ENCODE data around the gene IRF4.

Gene IRF4

DNA sequence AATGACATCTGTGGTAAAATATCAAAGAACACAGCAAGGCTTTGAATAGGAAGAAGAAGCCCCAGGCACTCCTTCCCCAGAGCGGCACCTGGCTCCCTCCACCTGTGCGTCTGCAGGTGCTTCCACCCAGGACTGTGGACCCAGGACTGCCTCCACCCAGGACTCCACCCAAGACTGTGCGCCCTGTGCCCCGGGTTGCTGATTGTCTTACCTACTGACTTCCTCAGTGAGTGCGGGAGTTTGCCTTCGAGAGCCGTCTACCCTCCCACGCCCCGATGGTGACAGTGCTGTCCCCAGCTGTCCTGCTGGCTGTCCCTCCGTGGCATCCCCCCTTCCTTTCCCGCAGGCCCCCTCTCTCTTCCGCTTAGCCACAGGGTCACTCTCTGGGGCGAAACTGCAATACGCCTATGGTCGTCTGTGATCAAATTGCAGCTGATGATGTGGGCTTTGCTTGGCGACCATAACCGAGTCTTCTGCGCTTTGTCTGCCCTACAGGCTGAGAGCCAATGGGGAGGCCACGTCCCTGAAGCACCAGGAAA, 52.1 kb downstream of the IRF4 start:
- FAIRE-seq = no peak
- no peak for DNase-seq (ENCODE audit: low spot score)

DNA sequence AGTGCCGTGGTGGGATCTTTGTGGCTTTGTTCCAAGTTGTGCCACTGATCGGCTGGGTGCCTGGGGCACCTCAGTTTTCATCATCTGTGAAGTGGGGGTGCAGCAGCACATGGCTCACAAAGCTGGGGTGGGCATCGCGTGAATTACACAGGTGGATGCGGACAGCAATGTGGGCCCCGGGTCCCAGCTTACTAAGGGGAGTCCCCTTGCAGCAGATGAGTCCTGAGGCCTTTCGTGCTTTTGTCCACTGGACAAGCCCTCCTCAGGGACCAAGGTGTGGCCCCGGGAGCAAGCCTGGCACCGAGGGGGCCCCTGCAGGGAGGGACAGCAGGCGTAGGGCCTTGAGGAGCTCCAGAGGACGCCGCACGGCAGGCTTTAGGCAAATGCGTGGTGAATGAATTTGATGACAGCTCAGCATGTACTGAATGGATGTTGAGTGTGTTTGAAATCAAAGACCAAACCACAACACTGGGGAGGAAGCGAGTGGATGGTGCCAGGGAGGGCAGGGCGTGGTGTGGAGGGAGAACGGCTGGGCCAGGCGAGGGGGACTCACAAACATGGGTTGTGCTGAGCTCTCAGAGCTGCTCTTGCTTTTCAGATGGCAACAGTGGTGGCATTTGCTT, 53.2 kb downstream of the IRF4 start:
- FAIRE-seq (no peak), DNase-seq (ENCODE audit: low spot score) (no peak)

DNA sequence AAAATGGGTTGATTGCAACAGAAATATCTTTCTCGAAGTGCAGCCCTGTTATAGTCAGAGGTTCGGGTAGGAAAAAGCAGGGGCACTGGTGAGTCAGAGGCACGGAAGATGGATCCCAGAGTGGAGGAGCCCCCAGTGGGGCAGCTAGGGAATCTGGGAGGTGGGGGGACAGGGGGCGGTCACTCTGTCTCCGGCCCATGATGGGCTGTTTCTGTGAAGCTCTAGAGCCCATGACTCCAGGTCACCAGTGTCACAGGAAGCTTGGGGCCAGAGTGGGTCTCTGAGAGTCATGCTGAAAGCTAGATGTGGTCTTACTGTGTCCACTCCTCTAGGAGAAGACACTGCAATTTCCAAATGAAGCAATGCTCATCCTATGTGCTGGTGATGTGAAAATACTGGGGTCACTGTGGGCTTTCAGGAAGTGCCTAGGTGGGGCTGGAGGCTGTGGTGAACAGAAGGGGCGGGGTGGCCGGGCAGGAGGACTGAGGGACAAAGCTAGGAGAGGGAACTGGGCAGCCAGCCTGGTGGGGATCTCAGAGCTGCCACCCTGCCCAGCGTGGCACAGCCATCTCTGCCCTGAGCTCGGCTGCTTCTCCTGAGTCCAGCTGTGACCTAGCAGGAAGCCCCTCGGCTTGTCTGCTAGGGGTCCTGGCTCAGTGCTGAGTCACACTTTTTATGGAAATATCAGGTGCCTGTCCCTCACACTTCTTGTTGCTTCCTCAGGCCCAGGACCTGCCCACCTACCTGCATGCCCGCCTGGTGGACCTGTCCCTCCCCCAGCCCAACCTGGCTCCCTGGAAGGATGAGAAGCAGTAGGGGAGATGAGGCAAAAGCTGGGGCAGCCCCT, 54.2 kb downstream of the IRF4 start:
- DNase-seq (ENCODE audit: low spot score) (no peak), FAIRE-seq (no peak)

DNA sequence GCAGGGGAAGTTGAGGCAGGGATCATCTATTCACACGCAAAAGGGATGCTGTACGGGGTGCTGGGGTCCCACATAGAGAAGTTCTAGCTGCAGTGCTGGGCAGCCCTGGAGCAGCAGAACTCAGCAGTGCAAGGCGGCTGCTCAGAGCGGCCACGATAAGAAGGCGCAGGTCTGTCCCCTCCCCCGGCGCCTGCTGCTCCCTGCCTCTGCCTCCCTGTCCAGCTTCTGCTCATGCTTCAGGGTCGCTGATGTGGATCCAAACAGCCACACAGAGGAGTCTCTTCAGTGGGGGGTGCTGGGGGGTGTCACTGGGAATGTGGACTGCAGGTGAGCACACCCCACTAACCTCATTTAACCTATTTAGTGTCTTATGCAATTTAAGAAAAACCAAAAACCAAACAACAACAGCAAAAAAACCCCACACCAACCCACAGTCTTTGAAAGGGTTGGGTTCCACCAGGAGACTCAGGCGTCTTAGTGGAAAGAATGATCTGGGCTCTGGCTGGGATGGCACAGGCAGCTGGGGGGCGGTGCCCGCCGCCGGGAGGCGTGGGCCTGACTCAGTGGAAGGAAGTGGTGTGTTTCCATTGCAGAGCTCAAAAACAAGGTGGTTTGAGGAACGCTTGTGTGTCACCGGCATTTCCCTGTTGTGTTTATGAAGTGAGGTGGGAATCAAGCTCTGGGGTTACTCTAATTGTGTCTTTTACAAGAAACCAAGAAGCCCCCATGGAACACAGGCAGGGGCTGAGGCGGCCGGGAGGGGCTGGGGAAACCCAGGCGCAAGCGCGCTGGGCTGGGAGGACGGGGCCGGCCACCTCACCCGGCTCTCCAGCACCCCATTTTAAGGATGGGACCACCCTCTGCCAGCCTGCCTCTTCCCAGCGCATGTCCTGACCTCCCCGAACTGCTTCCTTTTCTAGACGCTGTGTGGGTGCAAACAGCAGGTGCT, 55.1 kb downstream of the IRF4 start:
- FAIRE-seq (no peak), DNase-seq (ENCODE audit: low spot score) (no peak)

DNA sequence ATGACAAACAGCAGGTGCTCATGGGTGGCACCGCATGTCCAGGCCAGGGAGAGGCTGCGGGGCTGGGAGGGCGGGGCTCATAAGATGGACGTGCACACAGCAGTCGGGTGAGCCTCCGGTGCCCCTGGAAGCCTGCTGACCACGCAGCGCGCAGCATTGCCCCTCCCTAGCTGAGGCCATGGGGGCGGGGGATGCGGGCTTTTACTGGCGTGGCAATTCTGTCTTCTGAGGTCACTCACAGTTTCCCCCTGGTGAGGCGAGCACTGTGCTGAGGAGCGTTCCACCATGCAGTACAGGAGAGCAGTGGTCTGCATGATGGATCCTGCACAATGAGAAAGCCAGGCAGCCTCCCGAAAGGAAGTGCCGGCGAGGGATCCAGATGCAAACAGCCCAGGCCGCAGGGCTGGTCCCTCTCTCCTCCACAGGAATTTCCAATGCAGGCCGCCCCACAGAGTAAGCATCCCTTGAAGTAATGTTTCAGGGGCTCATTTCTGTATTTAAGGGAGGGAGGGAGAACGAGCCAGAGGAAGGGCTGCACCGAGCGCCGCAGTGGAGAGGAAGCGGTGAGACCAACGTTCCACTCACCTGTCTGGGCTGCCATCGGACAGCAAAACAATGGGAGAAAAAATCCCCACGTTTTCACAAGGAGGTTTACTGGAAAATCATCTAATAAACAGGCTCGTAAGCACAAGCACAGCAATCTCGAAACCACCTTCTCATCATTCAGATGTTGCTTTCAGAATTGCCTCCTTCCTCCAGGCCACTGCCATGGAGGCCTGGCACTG, 56.0 kb downstream of the IRF4 start:
- no peak for FAIRE-seq
- no peak for DNase-seq (ENCODE audit: low spot score)

DNA sequence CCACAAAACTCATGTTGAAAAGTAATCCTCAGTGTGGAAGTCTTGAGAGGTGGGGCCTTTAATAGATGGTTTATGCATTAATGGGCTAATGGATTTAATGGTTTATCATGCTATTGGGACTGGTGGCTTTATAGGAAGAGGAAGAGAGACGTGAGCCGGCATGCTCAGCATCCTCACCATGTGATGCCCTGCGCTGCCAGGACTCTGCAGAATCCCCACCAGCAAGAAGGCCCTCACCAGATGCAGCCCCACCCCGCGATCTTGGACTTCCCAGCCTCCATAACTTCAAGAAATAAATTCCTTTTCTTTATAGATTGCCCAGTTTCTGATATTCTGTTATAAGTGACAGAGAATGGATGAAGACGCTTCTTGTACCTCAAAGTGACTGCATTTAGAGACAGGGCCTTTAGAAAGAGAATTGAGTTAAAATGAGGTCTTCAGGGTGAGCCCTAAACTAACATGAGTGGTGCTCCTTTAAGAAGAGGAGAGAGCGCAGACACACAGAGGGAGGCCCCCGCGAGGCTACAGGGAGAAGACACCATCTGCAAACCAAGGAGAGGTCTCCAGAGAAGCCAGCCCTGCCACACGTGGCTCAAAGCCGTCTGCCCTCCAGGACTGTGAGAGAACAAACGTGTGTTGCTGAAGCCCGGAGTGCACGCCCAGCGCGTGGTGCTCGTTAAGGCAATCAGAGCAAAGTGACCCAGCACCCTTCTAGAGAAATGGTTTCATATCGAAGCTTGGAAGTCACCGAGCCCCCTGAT, 56.9 kb downstream of the IRF4 start:
- no peak for DNase-seq (ENCODE audit: low spot score)
- no peak for FAIRE-seq

DNA sequence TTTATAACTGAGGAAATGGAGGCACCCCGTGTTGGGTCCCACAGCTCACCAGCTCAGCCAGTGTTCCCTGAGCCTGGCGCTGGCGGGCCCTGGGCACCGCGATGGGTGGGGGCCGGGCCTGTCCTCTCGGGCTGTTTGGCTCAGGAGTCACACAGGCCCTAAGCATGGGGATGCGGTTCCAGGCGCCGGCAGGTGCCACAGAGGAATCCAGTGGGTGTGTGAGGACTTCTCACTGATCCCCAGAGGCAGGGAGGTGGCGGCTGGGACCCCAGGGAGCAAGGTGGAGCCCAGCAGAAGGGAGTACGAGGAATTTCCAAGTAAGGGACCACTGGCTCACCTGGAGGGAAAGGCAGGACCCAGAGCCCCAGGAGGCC, 57.5 kb downstream of the IRF4 start:
- DNase-seq (ENCODE audit: low spot score) (no peak), FAIRE-seq (no peak)

DNA sequence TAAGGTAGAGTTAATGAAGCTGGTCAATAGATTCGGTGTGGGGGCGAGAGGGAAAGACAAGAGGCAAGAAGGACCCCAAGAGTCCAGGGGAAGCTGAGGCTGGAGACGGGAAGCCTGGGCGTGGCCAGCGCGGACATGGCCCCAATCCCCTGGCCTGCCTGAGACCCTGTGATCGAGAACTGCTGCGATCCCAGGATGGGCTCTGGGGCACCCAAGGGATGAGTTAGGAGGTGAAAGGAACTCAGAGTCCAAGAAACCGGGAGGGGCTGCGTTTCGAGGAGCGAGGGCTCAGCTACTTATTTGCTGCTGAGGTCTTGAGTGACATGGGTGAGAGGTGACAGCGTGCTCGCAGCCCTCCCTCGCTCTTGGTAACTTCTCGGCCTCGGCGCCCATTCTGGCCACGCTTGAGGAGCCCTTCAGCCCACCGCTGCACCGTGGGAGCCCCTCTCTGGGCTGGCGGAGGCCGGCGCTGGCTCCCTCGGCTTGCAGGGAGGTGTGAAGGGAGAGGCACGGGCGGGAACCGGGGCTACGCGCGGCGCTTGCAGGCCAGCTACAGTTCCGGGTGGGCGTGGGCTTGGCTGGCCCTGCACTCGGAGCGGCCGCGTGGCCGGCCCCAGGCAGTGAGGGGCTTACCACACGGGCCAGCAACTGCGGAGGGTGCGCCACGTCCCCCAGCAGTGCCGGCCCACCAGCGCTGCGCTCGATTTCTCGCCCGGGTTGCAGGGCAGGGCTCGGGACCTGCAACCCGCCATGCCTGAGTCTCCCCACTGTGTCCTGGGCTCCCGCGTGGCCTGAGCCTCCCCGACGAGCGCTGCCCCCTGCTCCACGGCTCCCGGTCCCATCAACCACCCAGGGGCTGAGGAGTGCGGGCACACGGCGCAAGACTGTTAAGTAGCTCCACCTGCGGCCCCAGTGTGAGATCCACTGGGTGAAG, 58.2 kb downstream of the IRF4 start:
- FAIRE-seq (no peak), DNase-seq (ENCODE audit: low spot score) (no peak)

DNA sequence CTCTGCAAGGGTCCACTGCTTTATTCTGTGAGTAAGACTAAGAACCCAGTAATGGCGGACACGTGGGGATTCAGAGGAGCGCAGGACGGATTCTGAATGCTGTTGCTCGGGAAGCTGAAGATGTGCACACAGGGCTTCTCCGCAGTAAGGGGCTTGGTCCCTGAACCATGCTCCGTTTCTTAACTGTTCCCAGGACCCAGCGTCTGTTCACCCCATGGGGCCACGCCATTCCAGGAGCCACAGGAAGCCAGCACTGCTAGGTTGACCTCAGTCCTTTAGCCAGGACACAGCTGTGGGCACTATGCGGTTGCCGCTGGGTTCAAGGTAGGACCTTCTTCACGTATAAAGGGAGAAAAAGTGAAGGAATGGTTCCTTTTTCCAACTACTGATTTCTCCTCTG, 59.8 kb downstream of the IRF4 start:
- no peak for DNase-seq (ENCODE audit: low spot score)
- no peak for FAIRE-seq

DNA sequence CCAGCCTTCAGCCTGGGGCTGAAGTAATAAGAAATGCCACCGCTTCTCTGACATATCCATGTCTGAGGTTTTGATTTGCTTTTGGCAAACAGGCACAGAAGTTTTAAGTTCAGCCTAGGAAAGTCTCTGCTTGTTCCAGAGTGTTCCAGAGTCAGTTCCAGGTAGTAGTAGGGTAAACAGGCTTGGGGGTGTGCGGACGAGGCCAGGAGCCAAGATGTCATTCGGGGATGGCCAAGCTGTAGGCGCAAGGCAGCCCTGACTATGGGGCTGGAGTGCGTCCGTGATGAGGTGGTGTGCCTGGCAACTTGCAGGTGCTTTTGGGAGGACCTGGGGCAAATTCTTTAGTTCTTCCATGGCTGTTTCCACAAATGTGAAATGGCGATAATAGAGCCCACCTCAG, 60.3 kb downstream of the IRF4 start:
- DNase-seq (ENCODE audit: low spot score) (no peak), FAIRE-seq (no peak)

DNA sequence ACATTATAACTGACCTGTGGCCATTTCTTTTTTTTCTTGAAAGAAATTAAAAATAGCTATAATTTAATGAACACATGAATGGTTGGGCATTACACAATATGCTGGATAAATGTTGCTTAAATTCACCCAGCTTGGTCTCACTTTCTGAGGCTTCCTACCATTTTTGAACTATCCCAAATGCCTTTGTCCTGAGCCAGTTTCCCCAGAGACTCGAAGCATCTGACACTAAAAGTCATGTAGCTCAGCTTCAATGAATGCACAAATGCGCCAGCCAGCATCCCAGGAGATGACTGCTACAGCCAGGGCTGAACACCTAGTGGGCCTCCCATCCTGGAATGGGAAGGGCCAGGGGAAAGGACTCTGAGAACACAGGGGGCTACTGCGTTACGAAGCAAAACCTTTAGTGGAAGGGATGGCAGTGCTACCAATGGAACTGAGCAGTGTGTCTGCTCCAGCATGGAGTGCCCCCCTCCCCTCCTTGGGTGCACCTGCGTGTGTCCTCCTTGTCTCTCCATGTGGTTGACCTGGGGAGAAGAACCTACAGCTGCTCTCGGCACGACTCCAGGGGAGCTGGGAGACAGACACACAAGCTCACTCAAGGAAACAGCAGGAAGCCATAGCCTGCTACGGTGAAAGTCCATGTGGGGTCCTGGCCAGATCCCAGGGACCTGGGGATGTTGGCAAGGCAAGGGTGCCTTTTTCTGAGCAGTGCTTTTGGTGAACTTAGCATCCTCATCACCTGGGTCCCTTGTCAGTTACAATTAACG, 60.9 kb downstream of the IRF4 start:
- FAIRE-seq = no peak
- DNase-seq (ENCODE audit: low spot score) = no peak

DNA sequence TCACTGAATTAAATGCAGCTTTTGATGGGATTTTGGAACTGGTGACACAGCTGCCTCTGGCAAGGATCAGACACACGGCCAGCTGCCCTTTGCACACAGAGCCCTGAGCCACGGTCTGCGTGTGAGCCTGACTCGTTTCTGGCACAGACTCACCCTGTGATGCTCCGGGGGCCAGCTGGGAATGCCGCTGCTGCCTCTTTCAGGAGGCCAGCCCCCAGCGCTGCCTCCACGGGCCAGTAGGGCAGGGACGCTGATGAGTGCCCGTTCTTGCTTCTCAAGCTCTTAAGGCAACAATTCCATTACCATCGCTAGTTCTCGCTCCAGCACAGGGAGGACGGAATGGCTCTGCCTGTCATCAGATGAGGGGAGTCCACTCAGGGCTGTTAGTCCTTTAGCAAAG, 61.6 kb downstream of the IRF4 start:
- no peak for FAIRE-seq
- no peak for DNase-seq (ENCODE audit: low spot score)

DNA sequence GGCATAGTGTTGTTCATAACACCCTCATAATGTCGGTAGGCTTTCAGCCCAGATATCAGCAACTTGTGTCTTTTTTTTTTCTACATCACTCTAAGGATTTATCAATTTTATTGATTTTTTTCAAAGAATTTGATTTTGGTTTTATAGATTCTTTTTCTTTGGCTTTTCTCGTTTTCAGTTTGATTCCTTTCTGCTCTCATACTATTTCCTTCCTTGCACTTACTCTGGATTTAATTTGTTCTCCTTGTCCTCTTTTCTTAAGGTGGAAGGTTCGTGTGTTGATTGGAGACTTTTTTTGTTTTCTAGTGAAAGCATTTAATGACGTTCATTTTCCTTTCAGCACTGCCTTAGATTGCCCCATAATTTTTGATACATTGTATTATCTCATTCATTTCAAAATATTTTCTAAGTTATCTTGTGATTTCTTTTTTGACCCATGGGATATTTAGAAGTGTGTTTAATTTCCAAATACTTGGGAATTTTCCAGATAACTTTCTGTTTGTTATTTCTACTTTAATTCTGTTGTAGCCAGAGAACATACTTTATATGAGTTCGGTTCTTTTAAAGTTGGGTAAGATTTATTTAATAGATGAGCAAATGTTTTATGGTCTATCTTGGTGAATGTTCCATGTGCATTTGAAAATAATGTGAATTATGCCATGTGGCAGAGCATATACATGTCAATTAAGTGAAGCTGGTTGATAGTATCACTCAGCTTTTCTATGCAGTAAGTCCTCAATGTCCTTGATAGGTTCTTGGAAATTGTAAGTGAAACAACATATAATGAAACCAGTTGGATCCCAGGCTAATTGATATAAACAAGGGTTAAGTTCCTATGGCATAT, 62.8 kb downstream of the IRF4 start:
- FAIRE-seq (no peak), DNase-seq (ENCODE audit: low spot score) (no peak)

DNA sequence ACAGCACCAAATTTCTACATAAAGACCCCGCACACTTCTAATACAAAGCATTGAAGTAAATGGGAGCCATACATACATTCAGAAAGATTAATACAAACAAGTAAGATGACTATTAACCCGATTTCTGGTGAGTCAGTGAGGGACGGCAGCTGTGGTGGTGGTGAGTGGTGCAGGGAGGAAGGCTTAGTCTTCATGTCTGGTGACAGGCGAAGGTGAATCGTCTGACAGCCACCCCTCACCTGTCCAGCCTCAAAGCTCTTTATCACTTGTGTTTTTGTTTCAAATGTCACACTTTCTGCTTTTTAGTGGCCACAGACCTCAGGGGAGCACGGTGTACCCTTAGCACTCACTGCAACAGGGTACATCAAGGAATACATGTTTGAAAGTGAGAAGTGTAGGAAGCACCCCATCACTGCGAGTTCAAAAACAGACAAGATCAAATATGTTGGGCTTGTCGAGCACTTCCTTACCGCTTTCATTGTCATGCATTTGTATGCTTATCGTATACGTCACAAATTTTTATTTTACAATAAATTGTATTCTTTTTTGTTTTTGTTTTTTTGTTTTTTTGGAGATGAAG, 63.5 kb downstream of the IRF4 start:
- FAIRE-seq = no peak
- no peak for DNase-seq (ENCODE audit: low spot score)

DNA sequence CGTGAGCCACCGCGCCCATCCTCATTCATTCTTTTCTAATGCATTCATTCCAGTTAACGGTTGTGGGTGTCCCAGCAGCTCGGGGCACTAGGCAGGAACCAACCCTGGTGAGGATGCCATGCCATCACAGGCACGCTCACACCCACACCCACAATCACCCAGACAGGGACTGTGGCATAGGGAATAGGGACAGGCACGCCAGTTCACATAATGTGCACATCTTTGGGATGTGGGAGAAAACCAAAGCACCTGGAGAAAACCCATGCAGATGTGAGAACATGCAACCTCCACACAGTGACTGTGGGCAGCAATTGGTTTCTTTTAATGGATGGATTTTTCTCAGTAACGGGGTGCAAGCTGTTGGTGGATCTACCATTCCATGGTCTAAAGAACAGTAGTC, 64.3 kb downstream of the IRF4 start:
- FAIRE-seq = no peak

DNA sequence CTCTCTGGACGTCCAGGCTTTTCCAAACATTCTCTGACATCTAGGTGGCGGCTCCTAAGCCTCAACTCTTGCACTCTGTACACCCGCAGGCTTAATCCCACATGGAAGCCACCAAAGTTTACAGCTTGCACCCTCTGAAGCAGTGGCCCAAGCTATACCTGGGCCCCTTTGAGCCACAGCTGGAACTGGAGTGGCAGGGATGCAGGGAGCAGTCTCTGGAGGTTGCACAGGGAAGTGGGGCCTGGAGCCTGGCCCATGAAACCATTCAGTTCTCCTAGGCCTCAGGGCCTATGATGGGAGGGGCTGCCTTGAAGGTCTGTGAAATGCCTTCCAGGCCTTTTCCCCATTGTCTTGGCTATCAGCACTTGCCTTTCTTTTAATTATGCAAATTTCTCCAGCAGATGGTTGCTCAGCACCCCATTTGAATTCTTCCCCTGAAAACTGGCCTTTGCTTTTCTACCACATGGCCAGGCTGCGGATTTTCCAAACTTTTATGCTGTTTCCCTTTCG, 64.9 kb downstream of the IRF4 start:
- DNase-seq (ENCODE audit: low spot score) = no peak
- no peak for FAIRE-seq

More for the DNA sequence above, 64.3 kb downstream of the IRF4 start:
- DNase-seq (ENCODE audit: low spot score) = no peak

DNA sequence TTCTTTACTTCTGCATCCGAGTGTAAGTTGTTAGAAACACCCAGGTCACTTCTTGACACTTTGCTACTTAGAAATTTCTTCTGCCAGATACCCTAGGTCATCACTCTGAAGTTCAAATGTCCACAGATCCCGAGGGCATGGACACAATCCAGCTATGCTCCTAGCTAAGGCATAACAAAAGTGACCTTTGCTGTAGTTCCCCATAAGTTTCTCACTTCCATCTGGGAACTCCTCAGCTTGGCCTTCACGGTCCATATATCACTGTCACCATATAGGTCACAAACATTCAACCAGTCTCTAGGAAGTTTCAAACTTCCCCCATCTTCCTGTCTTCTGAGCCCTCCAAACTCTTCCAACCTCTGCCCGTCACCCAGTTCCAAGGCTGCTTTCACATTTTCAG, 65.3 kb downstream of the IRF4 start:
- FAIRE-seq = no peak

More for the DNA sequence above, 65.3 kb downstream of the IRF4 start:
- no peak for DNase-seq (ENCODE audit: low spot score)
